GM08714 (cell line): ENCODE measurements around the gene OR11A1.
"Not testable (repeated sequence)": the region's sequence is repeated elsewhere in the genome, so short reads cannot be mapped to it uniquely, and the experiment has no call there.

ENCODE experiments used
- H3K4me3 ChIP-seq: fragments of 200-500 bp; sonication (Bioruptor generic); 2 replicates; pipeline ENCODE4 v1.5.1; 2014; ENCODE audit warnings: mild to moderate bottlenecking, low read length, inconsistent platforms
- ZNF274 ChIP-seq: IDR thresholded peaks from 2 replicates; pipeline ENCODE4 v1.6.1; 2012; ENCODE audit warnings: mild to moderate bottlenecking, low read depth, low read length

OR11A1 gene

GRCh38 chr6:29451471-29452193 is 5.2 kb downstream of the OR11A1 start:
- TF ChIP-seq ZNF274, result no peak
- H3K4me3 ChIP-seq, result no peak overlapping the region

- H3K4me3 ChIP-seq, result no peak overlapping the region
- no peak for TF ChIP-seq ZNF274
Observed at GRCh38 chr6:29447670-29448069, 9.2 kb downstream of the OR11A1 start.

GRCh38 chr6:29444031-29444430 is 12.8 kb downstream of the OR11A1 start:
- H3K4me3 ChIP-seq, result not testable (repeated sequence)

- TF ChIP-seq ZNF274, result no peak
Observed at GRCh38 chr6:29442719-29443118, 14.2 kb downstream of the OR11A1 start.

GRCh38 chr6:29439006-29439405 is 17.9 kb downstream of the OR11A1 start, which contains the start of gene OR10C1:
Gene OR10C1, plus strand, starts transcription at chr6:29439306. Its CDS starts 710 bp downstream, at chr6:29440016.
- no peak within 1 kb of the TSS for H3K4me3 ChIP-seq
- no peak for TF ChIP-seq ZNF274

More at GRCh38 chr6:29442719-29443118, 14.2 kb downstream of the OR11A1 start:
- no peak overlapping the region for H3K4me3 ChIP-seq

- not testable (repeated sequence) for H3K4me3 ChIP-seq
Observed at GRCh38 chr6:29436730-29437129, 20.1 kb downstream of the OR11A1 start.

GRCh38 chr6:29426654-29427053 is 30.2 kb downstream of the OR11A1 start:
- TF ChIP-seq ZNF274, result no peak
- no peak overlapping the region for H3K4me3 ChIP-seq

- TF ChIP-seq ZNF274, result no peak
- H3K4me3 ChIP-seq, result no peak overlapping the region
Observed at GRCh38 chr6:29425075-29425474, 31.8 kb downstream of the OR11A1 start.

- no peak overlapping the region for H3K4me3 ChIP-seq
- no peak for TF ChIP-seq ZNF274
Observed at GRCh38 chr6:29424575-29424974, 32.3 kb downstream of the OR11A1 start.

- TF ChIP-seq ZNF274, result no peak
- no peak overlapping the region for H3K4me3 ChIP-seq
Observed at GRCh38 chr6:29424168-29424567, 32.7 kb downstream of the OR11A1 start.

GRCh38 chr6:29419516-29419915 is 37.4 kb downstream of the OR11A1 start:
- H3K4me3 ChIP-seq, result no peak overlapping the region
- no peak for TF ChIP-seq ZNF274

GRCh38 chr6:29414588-29414987 is 42.3 kb downstream of the OR11A1 start, which contains the start of gene OR12D1:
Gene OR12D1, plus strand, starts transcription at chr6:29414928.
- no peak within 1 kb of the TSS for H3K4me3 ChIP-seq
- no peak for TF ChIP-seq ZNF274

- H3K4me3 ChIP-seq, result no peak overlapping the region
- TF ChIP-seq ZNF274, result no peak
Observed at GRCh38 chr6:29403801-29404200, 53.1 kb downstream of the OR11A1 start.

- no peak for TF ChIP-seq ZNF274
Observed at GRCh38 chr6:29399525-29399924, 57.3 kb downstream of the OR11A1 start.

GRCh38 chr6:29395331-29395730 is 61.5 kb downstream of the OR11A1 start, which contains the start of gene OR12D2:
Gene OR12D2, plus strand, starts transcription at chr6:29395631. Its CDS starts 1,069 bp downstream, at chr6:29396700.
- H3K4me3 ChIP-seq, result no peak within 1 kb of the TSS
- no peak for TF ChIP-seq ZNF274

More at GRCh38 chr6:29399525-29399924, 57.3 kb downstream of the OR11A1 start:
- H3K4me3 ChIP-seq, result no peak overlapping the region

GRCh38 chr6:29388533-29388932 is 68.3 kb downstream of the OR11A1 start:
- TF ChIP-seq ZNF274, result no peak
- H3K4me3 ChIP-seq, result no peak overlapping the region

- no peak overlapping the region for H3K4me3 ChIP-seq
- no peak for TF ChIP-seq ZNF274
Observed at GRCh38 chr6:29376003-29376402, 80.9 kb downstream of the OR11A1 start.
